NCI-H446 (cell line): ENCODE results near the gene SDF2L1.
"Not testable (repeated sequence)": the region's sequence is repeated elsewhere in the genome, so short reads cannot be mapped to it uniquely, and the experiment has no call there.

Experiments
- DNase-seq, 2 experiments: peaks; one replicate each; lab custom pipeline; 2025; lab: John Stamatoyannopoulos, UW

The SDF2L1 gene

GRCh38 chr22:21641789-21642583, at the start of gene SDF2L1:
SDF2L1 (plus strand) TSS chr22:21642302; CDS start chr22:21642337, 35 bp downstream.
- peak; percentile 96 to 100 for DNase-seq

GRCh38 chr22:21592422-21592821, 49.7 kb upstream of the SDF2L1 start:
- no peak for DNase-seq

GRCh38 chr22:21593406-21594232, 48.5 kb upstream of the SDF2L1 start:
- DNase-seq: no peak

- DNase-seq: no peak
These were observed 47.1 kb upstream of the SDF2L1 start for GRCh38 chr22:21594865-21595452.

GRCh38 chr22:21596356-21597135, 45.6 kb upstream of the SDF2L1 start:
- DNase-seq: not testable (repeated sequence)

- no peak for DNase-seq
These were observed 43.8 kb upstream of the SDF2L1 start for GRCh38 chr22:21598302-21598701.

- no peak for DNase-seq
These were observed 42.8 kb upstream of the SDF2L1 start for GRCh38 chr22:21599053-21599893.

- DNase-seq: no peak
These were observed 39.5 kb upstream of the SDF2L1 start for GRCh38 chr22:21602579-21602978.

GRCh38 chr22:21603973-21604372, 38.1 kb upstream of the SDF2L1 start:
- DNase-seq: no peak

- DNase-seq: no peak
These were observed 36.1 kb upstream of the SDF2L1 start for GRCh38 chr22:21605887-21606564.

GRCh38 chr22:21606775-21607174, 35.3 kb upstream of the SDF2L1 start:
- DNase-seq: no peak

GRCh38 chr22:21609556-21610157, 32.4 kb upstream of the SDF2L1 start:
- not testable (repeated sequence) for DNase-seq

- no peak for DNase-seq
These were observed 30.7 kb upstream of the SDF2L1 start for GRCh38 chr22:21611210-21611977.

- DNase-seq: no peak
These were observed 29.2 kb upstream of the SDF2L1 start for GRCh38 chr22:21612858-21613257.

- DNase-seq: no peak
These were observed 28.4 kb upstream of the SDF2L1 start for GRCh38 chr22:21613553-21614233.

GRCh38 chr22:21615731-21616130, 26.4 kb upstream of the SDF2L1 start:
- DNase-seq: no peak

GRCh38 chr22:21617337-21617736, 24.8 kb upstream of the SDF2L1 start:
- DNase-seq: not testable (repeated sequence)

GRCh38 chr22:21621025-21621424, 21.1 kb upstream of the SDF2L1 start:
- no peak for DNase-seq
